ENCODE data around the gene CSNK2B.

Gene CSNK2B

GRCh38 chr6:31713991-31714684 lies 48.3 kb downstream of the CSNK2B start:
- no peaks in the 10 kb centered on the region for H3K9me3 Mint-ChIP-seq
- H3K4me3 Mint-ChIP-seq = no peak overlapping the region
- peaks cover 34% of the 10 kb centered on the region for H3K4me1 Mint-ChIP-seq (ENCODE audit: low read depth)
- intact Hi-C loops (cut with micrococcal nuclease) = no loop called here
- H3K36me3 Mint-ChIP-seq (ENCODE audit: low read depth) = no peaks in the 10 kb centered on the region
- H3K27me3 Mint-ChIP-seq = no peaks in the 10 kb centered on the region
- peak overlapping the region; percentile 43 for H3K27ac Mint-ChIP-seq

GRCh38 chr6:31715022-31715958 lies 49.4 kb downstream of the CSNK2B start, which contains the start of gene LY6G6D:
Gene LY6G6D (plus strand): TSS chr6:31715348. CDS start chr6:31715356, 8 bp downstream.
- intact Hi-C loops (cut with micrococcal nuclease) = no loop called here
- H3K36me3 Mint-ChIP-seq (ENCODE audit: low read depth) = no peaks in the 10 kb centered on the region
- H3K9me3 Mint-ChIP-seq = no peaks in the 10 kb centered on the region
- no peaks in the 10 kb centered on the region for H3K27me3 Mint-ChIP-seq
- H3K4me1 Mint-ChIP-seq (ENCODE audit: low read depth) = peaks cover 33% of the 10 kb centered on the region
- no peak within 1 kb of the TSS for H3K4me3 Mint-ChIP-seq
- H3K27ac Mint-ChIP-seq = peak within 1 kb of the TSS; percentile 43

- H3K4me3 Mint-ChIP-seq = no peak overlapping the region
- no peaks in the 10 kb centered on the region for H3K9me3 Mint-ChIP-seq
- no peaks in the 10 kb centered on the region for H3K36me3 Mint-ChIP-seq (ENCODE audit: low read depth)
- peaks cover 15% of the 10 kb centered on the region for H3K4me1 Mint-ChIP-seq (ENCODE audit: low read depth)
- intact Hi-C loops (cut with micrococcal nuclease) = no loop called here
- no peak overlapping the region for H3K27ac Mint-ChIP-seq
- peaks cover 6% of the 10 kb centered on the region for H3K27me3 Mint-ChIP-seq
Observed at GRCh38 chr6:31717499-31718222, 51.8 kb downstream of the CSNK2B start.

- H3K27ac Mint-ChIP-seq = no peak overlapping the region
- H3K9me3 Mint-ChIP-seq = no peaks in the 10 kb centered on the region
- intact Hi-C loops (cut with micrococcal nuclease) = no loop called here
- no peaks in the 10 kb centered on the region for H3K36me3 Mint-ChIP-seq (ENCODE audit: low read depth)
- peaks cover 8% of the 10 kb centered on the region for H3K27me3 Mint-ChIP-seq
- H3K4me3 Mint-ChIP-seq = no peak overlapping the region
- H3K4me1 Mint-ChIP-seq (ENCODE audit: low read depth) = peaks cover 18% of the 10 kb centered on the region
Observed at GRCh38 chr6:31718265-31718664, 52.4 kb downstream of the CSNK2B start.

GRCh38 chr6:31719001-31719400 lies 53.1 kb downstream of the CSNK2B start:
- Mint-ChIP-seq H3K9me3 (no peaks in the 10 kb centered on the region), H3K27me3 (peaks cover 15% of the 10 kb centered on the region), H3K36me3 (ENCODE audit: low read depth) (peaks cover 3% of the 10 kb centered on the region), H3K27ac (no peak overlapping the region), H3K4me3 (no peak overlapping the region), H3K4me1 (ENCODE audit: low read depth) (peaks cover 22% of the 10 kb centered on the region)
- intact Hi-C loops (cut with micrococcal nuclease) = no loop called here

Data from dendritic cell treated with granulocyte-macrophage colony-stimulating factor and Interleukin-4, amounts not matched to agents 40 ng/mL and 50 ng/mL, for 4 days (primary cell).